ENCODE data around the gene FIP1L1. TPM values are rescaled to one million over a fixed set of nuclear protein-coding genes. Genes with fewer than 3 reads are reported as not detected.
"Not testable (repeated sequence)": the region's sequence is repeated elsewhere in the genome, so short reads cannot be mapped to it uniquely, and the experiment has no call there.

FIP1L1 gene
- total RNA-seq (2014; rRNA removed; shearing (Covaris generic)) = 39.7 and 45.4 TPM in 2 replicates

DNA sequence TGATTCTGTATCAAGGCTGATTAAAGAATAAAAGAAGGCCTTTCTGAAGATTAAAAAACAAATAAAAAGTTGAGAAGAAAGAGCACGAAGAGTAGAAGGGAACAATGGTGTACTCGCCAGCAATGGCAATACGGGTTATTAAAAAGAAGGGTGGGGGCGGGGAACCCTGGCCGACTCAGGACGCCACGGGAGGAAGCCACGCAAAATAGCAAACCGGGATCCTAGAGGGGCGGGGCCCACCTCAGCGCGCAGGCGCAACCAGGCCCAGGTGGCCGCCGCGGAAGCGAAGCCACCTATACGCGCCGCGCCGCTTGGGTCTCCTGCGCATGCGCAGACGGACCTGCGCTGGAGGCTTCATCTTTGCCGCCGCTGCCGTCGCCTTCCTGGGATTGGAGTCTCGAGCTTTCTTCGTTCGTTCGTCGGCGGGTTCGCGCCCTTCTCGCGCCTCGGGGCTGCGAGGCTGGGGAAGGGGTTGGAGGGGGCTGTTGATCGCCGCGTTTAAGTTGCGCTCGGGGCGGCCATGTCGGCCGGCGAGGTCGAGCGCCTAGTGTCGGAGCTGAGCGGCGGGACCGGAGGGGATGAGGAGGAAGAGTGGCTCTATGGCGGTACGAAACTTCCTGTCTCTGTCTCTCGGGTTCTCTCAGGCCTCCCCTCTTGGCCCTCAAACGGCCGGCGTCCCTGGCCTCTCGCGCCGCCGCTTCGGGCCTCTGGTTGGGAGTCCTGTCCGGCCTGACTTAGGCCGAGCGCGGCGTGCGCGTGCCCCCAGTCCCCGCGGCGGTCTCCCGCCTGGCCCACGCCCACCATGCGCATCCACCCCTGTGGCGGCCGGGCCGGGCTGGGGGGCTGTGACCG lies at the start of gene FIP1L1:
Gene FIP1L1, plus strand, starts transcription at position 323 of the 852 bp plus-strand sequence. Its CDS starts 198 bp downstream, at position 521.
- peak; percentile 89 for DNase-seq (ENCODE audit: low read depth)

DNA sequence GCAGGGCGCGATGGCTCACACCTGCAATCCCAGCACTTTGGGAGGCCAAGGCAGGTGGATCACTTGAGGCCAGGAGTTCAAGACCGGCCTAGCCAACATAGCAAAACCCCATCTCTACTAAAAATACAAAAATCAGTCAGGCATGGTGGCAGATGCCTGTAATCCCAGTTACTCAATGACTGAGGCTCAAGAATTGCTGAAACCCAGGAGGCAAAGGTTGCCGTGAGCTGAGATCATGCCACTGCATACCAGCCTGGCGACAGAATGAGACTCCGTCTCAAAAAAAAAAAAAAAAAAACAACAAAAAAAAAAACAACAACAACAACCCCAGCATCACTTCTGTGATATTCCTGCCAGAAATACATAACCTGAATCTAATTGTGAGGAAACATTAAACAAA lies 42.5 kb upstream of the FIP1L1 start:
- DNase-seq (ENCODE audit: low read depth) = not testable (repeated sequence)

DNA sequence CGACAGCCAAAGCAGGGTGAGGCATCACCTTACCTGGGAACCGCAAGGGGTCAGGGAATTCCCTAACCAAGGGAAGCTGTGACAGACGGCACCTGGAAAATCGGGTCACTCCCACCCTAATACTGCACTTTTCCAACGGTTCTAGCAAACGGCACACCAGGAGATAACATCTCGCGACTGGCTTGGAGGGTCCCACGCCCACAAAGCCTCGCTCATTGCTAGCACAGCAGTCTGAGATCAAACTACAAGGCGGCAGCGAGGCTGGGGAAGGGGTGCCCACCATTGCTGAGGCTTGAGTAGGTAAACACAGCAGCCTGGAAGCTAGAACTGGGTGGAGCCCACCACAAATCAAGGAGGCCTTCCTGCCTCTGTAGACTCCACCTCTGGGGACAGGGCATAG lies 37.3 kb upstream of the FIP1L1 start:
- not testable (repeated sequence) for DNase-seq (ENCODE audit: low read depth)

DNA sequence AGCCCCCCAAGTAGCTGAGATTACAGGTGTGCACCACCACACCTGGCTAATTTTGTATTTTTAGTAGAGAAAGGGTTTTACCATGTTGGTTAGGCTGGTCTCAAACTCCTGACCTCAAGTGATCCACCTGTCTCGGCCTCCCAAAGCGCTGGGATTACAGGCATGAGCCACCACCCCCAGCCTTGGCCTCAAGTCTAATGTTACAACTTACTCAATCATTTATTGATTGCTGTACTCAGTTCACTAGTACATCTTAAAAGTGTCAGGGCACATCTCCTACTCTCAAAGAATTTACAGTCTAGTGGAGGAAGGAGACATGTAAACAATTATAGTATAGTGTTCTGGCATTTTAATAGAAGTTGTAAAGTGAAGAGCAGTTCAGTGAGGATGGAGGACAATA lies 31.0 kb upstream of the FIP1L1 start:
- not testable (repeated sequence) for DNase-seq (ENCODE audit: low read depth)

DNA sequence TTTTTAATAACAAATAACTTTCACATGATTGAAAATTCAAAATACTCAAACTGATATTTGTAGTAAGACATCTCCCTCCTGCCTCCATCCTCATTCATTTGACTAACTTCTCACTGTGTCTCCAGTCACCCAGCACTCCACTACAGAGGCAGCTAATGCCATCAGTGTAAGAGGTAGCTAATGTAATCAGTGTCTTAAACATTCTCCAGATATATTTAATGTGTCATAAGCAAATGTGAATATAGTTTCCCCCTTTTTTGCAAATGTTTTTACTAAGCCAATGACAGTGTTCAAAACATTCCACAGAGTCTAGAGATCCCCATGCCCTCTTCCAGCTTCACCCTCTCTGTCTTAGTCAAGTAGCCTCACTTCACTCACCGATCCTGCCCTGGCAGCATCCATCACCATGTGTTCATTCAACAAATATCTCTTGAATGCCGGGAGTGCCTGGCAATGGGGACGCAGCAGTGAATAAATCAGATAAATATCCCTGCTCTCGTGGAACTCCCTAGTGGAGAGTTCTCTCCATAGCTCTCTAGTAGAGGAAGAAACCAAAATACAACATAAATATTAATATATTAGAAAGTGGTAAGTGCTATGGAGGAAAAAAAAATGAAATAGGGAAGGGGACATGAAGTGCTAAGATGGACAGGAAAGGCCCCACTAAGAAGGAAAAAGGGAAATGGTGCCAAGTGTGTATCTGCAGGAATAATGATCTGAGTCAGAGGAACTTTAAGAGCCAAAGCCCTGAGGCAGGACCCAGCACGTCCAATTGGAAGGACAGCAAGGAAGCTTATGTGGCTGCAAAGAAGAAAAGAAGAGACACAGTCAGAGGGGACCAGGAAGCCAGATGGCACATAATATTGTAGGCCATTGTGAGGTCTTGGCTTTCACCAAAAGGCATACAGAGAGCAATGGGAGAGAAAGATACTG lies 30.3 kb upstream of the FIP1L1 start:
- DNase-seq (ENCODE audit: low read depth) = peak; percentile 6

DNA sequence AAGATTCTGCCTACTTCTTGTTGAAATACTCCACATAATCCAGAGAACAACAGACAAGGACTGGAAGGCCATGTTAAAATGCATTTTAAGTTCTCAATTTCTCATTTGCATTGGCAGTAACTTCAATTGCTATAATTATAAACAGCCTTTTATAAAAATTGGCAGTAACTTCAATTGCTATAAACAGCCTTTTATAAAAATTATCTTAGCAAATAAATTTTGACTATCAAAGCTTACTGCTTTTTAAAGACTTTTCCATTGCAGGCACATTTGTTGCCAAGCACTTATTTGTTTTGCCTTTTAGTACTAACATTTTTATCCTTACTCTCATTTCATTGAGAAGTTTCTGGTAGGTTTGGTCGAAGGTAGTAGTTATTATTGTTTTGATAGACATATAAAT lies 29.4 kb upstream of the FIP1L1 start:
- DNase-seq (ENCODE audit: low read depth) = no peak

- no peak for DNase-seq (ENCODE audit: low read depth)
Observed at GRCh38 chr4:53349091-53349491, 28.4 kb upstream of the FIP1L1 start.

DNA sequence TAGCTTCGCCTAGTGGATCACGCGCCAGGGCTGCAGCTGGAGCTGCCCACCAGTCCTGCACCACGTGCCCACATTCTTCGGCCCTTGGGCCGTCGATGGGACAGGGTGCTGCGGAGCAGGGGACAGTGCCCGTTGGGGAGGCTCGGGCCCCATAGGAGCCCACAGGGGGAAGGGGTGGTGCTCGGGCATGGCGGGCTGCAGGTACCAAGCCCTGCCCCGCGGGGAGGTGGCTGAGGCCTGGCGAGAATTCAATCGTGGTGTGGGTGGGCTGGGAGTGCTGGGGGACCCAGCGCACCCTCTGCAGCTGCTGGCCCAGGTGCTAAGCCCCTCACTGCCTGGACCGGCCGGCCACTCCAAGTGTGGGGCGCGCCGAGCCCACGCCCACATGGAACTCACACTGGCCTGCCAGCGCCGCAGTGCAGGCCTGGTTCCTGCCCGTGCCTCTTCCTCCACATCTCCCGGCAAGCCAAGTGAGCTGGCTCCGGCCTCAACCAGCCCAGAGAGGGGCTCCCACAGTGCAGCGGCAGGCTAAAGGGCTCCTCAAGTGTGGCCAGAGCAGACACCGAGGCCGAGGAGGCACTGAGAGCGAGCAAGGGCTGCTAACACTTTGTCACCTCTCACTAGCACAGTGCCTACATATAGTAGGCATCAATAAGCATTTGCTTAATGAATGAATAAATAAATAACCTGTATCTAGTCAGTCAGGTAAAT lies 23.3 kb upstream of the FIP1L1 start:
- no peak for DNase-seq (ENCODE audit: low read depth)

DNA sequence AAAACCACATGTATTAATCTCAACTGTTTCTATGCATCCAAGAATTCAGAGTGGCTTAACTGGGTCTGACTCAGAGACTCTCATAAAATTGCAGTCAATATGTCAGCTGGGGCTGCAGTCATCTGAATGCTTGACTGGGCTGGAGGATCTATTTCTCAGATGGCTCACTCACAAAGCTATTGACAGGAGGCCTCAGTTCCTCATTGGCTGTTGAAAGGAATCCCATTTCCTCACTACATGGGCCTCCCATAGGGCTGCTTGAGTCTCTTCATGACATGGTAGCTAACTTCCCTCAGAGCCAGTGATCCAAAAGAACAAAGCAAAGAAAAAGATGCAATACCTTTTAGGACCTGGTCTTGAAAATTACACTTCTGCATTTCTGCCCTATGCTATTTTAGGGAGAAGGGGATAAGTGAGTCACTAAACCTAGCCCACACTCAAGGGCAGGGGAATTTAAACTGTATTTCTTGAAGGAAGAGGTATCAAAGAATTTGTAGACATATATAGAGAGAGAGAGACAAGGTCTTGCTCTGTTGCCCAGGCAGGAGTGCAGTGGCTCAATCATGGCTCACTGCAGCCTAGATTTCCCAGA lies 21.4 kb upstream of the FIP1L1 start:
- no peak for DNase-seq (ENCODE audit: low read depth)

GRCh38 chr4:53361451-53361850 lies 16.0 kb upstream of the FIP1L1 start:
- no peak for DNase-seq (ENCODE audit: low read depth)

GRCh38 chr4:53362093-53362492 lies 15.3 kb upstream of the FIP1L1 start:
- no peak for DNase-seq (ENCODE audit: low read depth)

- DNase-seq (ENCODE audit: low read depth) = no peak
Observed at GRCh38 chr4:53364624-53365023, 12.8 kb upstream of the FIP1L1 start.

DNA sequence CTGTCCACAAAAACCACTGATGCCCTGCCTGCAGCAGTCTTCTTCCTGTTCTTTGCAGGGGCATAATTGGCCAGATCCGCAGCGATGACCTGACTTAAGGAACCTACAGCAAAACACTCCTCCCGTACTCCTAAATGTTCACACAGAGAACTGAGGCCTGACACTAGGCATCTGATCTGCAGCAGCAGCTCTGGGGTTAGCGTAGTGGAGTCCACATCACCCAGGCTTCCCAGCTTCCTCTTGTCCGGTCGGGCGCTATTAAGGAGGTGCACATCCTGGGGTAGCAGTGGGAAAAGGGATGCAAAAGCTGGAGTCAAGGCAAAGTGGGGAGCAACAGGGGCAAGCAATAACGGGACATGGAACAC lies 12.3 kb upstream of the FIP1L1 start:
- peak; percentile 13 for DNase-seq (ENCODE audit: low read depth)

- DNase-seq (ENCODE audit: low read depth) = peak; percentile 94
Observed at GRCh38 chr4:53365486-53366300, 11.7 kb upstream of the FIP1L1 start, which contains the start of gene SCFD2. SCFD2 (minus strand) TSS chr4:53366061.

GRCh38 chr4:53366301-53366716 lies 11.1 kb upstream of the FIP1L1 start:
- DNase-seq (ENCODE audit: low read depth) = no peak

DNA sequence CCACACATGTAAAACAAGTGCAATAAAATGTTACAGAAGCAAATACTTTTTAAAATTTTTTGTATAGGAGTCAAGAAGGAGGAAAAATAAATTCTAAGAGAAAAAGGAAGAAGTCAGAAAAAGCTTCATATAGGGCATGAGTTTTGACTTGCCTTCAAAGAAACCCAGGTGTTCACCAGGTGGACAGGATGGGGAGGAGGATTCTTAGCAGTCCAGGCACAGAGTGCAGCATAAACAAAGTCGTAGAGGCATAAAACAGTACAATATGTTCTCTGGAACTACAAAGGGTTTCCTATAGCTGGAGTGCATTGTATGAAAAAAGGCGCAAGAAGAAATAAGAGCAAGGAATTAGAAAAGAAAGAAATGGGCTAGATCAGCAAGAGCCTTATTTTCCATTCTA lies 9.7 kb upstream of the FIP1L1 start:
- DNase-seq (ENCODE audit: low read depth) = no peak

DNA sequence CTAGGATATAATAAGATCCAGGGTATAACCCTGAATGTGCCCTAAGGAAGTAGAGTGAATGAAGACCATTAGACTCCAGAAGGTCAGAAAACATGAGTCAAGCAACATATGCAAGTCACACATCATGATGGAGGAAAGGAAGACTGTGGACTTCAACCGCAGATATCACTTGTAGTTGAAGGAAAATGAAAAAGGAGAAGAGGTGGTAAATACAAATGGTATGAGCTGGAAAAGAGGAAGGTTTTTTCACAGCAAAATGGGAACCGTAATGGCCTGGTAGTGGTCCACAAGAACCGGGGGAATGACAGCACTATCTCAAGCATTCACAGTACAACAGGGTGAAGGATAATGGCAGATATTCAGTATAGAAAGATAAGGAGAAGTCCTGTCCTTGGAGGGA lies 6.4 kb upstream of the FIP1L1 start:
- no peak for DNase-seq (ENCODE audit: low read depth)

- DNase-seq (ENCODE audit: low read depth) = no peak
Observed at GRCh38 chr4:53371843-53372521, 5.5 kb upstream of the FIP1L1 start.

- DNase-seq (ENCODE audit: low read depth) = no peak
Observed at GRCh38 chr4:53374777-53375258, 2.6 kb upstream of the FIP1L1 start.

DNA sequence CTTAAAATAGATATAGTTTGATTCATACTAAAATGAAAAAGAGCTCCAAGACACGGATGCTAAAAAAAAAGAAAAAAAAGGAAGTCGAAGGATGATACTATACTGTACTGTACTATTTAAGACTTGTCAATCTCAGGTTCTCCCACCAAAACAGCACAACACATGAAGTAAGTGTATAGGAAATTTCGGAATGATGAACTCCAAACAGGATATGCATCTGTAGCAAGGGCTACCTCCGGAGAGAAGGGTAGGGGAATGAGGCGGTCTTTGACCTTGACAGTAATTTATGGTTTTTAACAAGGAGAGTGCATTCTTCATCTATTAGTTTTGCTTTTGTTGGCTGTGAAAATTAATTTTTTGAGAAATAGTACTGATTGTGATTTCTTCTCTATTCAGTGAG lies 541 bp upstream of the FIP1L1 start:
- DNase-seq (ENCODE audit: low read depth) = no peak

All from Daoy (cell line).